ENCODE measurements around the gene COX5B. TPM values are rescaled to one million over a fixed set of nuclear protein-coding genes. Genes with fewer than 3 reads are reported as not detected.

COX5B gene
- total and polyA plus RNA-seq, 10 of the 15 experiments (the other 5 are each of a cell fraction or from before 2014, with no cell fraction given), result 69.5 to 518 (median 363) TPM

DNA sequence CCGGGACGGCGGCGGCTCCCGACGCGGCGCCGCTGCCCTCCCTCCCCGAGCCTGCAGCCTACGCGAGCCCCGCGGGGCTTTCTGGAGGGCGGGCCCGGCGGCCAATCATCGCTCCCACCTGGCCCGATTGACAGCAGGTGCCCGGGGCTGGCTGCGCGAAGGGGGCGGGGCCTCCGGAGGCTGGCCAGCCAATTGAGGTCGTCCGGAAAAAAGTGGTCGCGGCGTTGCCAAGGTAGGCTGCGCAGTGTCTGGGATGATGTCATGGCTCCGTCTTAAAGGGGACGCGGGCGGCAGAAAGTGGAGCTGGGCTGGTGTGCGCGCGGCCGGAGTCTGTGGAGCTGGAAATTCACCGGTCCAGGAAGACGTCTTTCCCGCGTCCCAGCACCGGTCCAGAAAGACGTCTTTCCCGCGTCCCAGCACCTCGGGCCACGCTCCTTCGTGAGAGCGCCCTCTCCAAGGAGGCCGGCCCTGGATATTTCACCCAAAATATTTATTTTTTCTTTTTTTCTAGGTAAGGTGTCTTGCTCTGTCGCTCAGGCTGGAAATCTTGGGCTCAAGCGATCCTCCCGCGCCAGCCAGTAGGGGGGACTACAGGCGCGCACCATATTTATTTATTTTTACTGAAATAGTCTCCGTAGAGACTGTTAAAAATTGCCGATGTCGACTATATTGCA is 18.2 kb downstream of the COX5B start, which contains the start of gene ACTR1B (continued):
- peak; percentile 68 for TF ChIP-seq RAD21 (IDR thresholded peaks at IDR 0.05; ENCODE audit: insufficient read depth, low read depth, low read length)
- TF ChIP-seq RUNX3 (IDR thresholded peaks at IDR 0.05; ENCODE audit: low read length), result peak; percentile 58
- no peak; the same call in 1 of the 2 replicates for TF ChIP-seq JUNB (IDR thresholded peaks at IDR 0.05)
- TF ChIP-seq, protein P1, sequence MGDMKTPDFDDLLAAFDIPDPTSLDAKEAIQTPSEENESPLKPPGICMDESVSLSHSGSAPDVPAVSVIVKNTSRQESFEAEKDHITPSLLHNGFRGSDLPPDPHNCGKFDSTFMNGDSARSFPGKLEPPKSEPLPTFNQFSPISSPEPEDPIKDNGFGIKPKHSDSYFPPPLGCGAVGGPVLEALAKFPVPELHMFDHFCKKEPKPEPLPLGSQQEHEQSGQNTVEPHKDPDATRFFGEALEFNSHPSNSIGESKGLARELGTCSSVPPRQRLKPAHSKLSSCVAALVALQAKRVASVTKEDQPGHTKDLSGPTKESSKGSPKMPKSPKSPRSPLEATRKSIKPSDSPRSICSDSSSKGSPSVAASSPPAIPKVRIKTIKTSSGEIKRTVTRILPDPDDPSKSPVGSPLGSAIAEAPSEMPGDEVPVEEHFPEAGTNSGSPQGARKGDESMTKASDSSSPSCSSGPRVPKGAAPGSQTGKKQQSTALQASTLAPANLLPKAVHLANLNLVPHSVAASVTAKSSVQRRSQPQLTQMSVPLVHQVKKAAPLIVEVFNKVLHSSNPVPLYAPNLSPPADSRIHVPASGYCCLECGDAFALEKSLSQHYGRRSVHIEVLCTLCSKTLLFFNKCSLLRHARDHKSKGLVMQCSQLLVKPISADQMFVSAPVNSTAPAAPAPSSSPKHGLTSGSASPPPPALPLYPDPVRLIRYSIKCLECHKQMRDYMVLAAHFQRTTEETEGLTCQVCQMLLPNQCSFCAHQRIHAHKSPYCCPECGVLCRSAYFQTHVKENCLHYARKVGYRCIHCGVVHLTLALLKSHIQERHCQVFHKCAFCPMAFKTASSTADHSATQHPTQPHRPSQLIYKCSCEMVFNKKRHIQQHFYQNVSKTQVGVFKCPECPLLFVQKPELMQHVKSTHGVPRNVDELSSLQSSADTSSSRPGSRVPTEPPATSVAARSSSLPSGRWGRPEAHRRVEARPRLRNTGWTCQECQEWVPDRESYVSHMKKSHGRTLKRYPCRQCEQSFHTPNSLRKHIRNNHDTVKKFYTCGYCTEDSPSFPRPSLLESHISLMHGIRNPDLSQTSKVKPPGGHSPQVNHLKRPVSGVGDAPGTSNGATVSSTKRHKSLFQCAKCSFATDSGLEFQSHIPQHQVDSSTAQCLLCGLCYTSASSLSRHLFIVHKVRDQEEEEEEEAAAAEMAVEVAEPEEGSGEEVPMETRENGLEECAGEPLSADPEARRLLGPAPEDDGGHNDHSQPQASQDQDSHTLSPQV (IDR thresholded peaks at IDR 0.05), result no peak
- TF ChIP-seq, protein P2, sequence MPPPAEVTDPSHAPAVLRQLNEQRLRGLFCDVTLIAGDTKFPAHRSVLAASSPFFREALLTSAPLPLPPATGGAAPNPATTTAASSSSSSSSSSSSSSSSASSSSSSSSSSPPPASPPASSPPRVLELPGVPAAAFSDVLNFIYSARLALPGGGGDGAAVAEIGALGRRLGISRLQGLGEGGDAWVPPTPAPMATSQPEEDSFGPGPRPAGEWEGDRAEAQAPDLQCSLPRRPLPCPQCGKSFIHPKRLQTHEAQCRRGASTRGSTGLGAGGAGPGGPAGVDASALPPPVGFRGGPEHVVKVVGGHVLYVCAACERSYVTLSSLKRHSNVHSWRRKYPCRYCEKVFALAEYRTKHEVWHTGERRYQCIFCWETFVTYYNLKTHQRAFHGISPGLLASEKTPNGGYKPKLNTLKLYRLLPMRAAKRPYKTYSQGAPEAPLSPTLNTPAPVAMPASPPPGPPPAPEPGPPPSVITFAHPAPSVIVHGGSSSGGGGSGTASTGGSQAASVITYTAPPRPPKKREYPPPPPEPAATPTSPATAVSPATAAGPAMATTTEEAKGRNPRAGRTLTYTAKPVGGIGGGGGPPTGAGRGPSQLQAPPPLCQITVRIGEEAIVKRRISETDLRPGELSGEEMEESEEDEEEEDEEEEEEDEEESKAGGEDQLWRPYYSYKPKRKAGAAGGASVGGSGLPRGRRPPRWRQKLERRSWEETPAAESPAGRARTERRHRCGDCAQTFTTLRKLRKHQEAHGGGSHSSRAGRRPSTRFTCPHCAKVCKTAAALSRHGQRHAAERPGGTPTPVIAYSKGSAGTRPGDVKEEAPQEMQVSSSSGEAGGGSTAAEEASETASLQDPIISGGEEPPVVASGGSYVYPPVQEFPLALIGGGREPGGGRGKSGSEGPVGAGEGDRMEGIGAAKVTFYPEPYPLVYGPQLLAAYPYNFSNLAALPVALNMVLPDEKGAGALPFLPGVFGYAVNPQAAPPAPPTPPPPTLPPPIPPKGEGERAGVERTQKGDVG (CRISPR knock-in tag; IDR thresholded peaks at IDR 0.05), result no peak
- no peak for TF ChIP-seq NR2C2 (IDR thresholded peaks at IDR 0.05; ENCODE audit: borderline replicate concordance, control insufficient read depth, insufficient read length, low read depth)
- no peak; the same call in 1 of the 2 replicates for TF ChIP-seq SMARCA5 (IDR thresholded peaks at IDR 0.05)
- no peak for TF ChIP-seq BCL11A (IDR thresholded peaks at IDR 0.05; ENCODE audit: low read depth, low read length)
- peak; percentile 92 for TF ChIP-seq SP1 (IDR thresholded peaks at IDR 0.05; ENCODE audit: low read depth, low read length)
- TF ChIP-seq, protein P3, sequence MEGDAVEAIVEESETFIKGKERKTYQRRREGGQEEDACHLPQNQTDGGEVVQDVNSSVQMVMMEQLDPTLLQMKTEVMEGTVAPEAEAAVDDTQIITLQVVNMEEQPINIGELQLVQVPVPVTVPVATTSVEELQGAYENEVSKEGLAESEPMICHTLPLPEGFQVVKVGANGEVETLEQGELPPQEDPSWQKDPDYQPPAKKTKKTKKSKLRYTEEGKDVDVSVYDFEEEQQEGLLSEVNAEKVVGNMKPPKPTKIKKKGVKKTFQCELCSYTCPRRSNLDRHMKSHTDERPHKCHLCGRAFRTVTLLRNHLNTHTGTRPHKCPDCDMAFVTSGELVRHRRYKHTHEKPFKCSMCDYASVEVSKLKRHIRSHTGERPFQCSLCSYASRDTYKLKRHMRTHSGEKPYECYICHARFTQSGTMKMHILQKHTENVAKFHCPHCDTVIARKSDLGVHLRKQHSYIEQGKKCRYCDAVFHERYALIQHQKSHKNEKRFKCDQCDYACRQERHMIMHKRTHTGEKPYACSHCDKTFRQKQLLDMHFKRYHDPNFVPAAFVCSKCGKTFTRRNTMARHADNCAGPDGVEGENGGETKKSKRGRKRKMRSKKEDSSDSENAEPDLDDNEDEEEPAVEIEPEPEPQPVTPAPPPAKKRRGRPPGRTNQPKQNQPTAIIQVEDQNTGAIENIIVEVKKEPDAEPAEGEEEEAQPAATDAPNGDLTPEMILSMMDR (IDR thresholded peaks at IDR 0.05 in 2 of 3, conservative IDR thresholded peaks at IDR 0.05 in 1 of 3; ENCODE audit: control insufficient read depth in 2 of 3, extremely low read depth in 1 of 3, insufficient read depth in 1 of 3, low read depth in 3 of 3, low read length in 3 of 3), result peak; percentile 52 to 62 (median 52)
- no peak for TF ChIP-seq MEF2A (IDR thresholded peaks at IDR 0.05; ENCODE audit: insufficient read depth, low read depth, low read length)
- TF ChIP-seq BMI1 (IDR thresholded peaks at IDR 0.05; ENCODE audit: borderline replicate concordance), result no peak; the same call in 1 of the 2 replicates
- TF ChIP-seq LARP7 (IDR thresholded peaks at IDR 0.05), result no peak
- TF ChIP-seq POU2F2 (IDR thresholded peaks at IDR 0.05; ENCODE audit: borderline replicate concordance, low read depth, low read length), result peak; percentile 45; the same call in 2 of the 3 replicates
- TF ChIP-seq, protein P4, sequence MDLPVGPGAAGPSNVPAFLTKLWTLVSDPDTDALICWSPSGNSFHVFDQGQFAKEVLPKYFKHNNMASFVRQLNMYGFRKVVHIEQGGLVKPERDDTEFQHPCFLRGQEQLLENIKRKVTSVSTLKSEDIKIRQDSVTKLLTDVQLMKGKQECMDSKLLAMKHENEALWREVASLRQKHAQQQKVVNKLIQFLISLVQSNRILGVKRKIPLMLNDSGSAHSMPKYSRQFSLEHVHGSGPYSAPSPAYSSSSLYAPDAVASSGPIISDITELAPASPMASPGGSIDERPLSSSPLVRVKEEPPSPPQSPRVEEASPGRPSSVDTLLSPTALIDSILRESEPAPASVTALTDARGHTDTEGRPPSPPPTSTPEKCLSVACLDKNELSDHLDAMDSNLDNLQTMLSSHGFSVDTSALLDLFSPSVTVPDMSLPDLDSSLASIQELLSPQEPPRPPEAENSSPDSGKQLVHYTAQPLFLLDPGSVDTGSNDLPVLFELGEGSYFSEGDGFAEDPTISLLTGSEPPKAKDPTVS (IDR thresholded peaks at IDR 0.05; ENCODE audit: low read depth, low read length), result 0 out of 2 replicates have a peak, but pooled peaks have one; percentile 13
- TF ChIP-seq, protein P5, sequence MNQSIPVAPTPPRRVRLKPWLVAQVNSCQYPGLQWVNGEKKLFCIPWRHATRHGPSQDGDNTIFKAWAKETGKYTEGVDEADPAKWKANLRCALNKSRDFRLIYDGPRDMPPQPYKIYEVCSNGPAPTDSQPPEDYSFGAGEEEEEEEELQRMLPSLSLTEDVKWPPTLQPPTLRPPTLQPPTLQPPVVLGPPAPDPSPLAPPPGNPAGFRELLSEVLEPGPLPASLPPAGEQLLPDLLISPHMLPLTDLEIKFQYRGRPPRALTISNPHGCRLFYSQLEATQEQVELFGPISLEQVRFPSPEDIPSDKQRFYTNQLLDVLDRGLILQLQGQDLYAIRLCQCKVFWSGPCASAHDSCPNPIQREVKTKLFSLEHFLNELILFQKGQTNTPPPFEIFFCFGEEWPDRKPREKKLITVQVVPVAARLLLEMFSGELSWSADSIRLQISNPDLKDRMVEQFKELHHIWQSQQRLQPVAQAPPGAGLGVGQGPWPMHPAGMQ (IDR thresholded peaks at IDR 0.05; ENCODE audit: borderline replicate concordance), result no peak
- no peak for TF ChIP-seq ETV6 (conservative IDR thresholded peaks at IDR 0.05 in 1 of 2, IDR thresholded peaks at IDR 0.05 in 1 of 2; ENCODE audit: borderline replicate concordance in 1 of 2, low read depth in 1 of 2)
